Measurements from ENCODE around the gene TICAM1. TPM values are rescaled to one million over a fixed set of nuclear protein-coding genes. Genes with fewer than 3 reads are reported as not detected.

Gene TICAM1
- total and polyA plus RNA-seq, 2 of the 13 experiments (the other 11 are each of a cell fraction or from before 2014, with no cell fraction given): 0.33 to 0.95 TPM

DNA sequence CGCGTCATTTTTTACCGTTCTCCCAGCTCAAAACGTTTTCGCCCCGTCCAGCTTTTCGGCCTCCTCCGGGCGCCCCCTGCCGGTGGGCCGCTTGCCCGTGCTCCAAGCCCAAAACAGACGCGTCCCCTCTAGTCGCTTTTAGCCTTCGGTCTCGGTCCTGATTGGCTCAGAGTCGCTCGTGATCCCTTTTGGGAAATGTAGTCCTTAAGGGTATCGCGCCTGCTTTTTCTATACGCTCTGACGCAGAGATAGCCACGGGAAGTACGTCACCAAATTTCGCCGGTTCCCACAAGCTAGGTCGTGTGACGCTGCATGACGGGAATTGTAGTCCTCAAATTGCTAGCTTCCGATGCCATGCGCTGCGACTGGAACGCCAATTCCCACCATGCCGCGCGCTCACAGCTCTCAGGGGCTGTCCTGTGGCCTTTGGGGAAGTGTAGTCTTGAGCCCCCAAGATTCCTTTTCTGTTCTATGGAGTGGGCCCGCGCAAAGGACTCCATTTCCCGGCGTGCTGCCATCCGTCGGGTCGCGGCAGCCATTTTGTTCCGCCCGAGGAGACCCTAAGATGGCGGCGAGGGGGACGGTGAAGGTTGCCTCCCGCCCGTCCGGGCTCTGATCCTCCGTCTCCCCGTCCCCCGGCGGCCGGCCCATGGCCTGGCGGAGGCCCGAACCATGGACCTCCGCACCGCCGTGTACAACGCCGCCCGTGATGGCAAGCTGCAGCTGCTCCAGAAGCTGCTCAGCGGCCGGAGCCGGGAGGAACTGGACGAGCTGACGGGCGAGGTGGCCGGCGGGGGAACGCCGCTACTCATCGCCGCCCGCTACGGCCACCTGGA lies 40.1 kb downstream of the TICAM1 start, which contains the start of gene FEM1A (continued):
- TF ChIP-seq, protein P1, sequence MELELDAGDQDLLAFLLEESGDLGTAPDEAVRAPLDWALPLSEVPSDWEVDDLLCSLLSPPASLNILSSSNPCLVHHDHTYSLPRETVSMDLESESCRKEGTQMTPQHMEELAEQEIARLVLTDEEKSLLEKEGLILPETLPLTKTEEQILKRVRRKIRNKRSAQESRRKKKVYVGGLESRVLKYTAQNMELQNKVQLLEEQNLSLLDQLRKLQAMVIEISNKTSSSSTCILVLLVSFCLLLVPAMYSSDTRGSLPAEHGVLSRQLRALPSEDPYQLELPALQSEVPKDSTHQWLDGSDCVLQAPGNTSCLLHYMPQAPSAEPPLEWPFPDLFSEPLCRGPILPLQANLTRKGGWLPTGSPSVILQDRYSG (CRISPR knock-in tag; IDR thresholded peaks at IDR 0.05): no peak
- no peak for TF ChIP-seq PHF5A (CRISPR knock-in tag; IDR thresholded peaks at IDR 0.05; ENCODE audit: low read depth, unreplicated experiment)
- TF ChIP-seq ZFP1 (CRISPR knock-in tag; IDR thresholded peaks at IDR 0.05): no peak
- TF ChIP-seq SUZ12 (IDR thresholded peaks at IDR 0.05; ENCODE audit: low read depth, low read length): peak; percentile 98
- TF ChIP-seq KMT2B (CRISPR knock-in tag; IDR thresholded peaks at IDR 0.05): peak; percentile 43; the same call in 1 of the 2 replicates
- TF ChIP-seq IKZF1 (IDR thresholded peaks at IDR 0.05): no peak
- no peak for TF ChIP-seq THYN1 (CRISPR knock-in tag; IDR thresholded peaks at IDR 0.05; ENCODE audit: borderline replicate concordance, low read depth)
- no peak for TF ChIP-seq ZFYVE20 (CRISPR knock-in tag; IDR thresholded peaks at IDR 0.05; ENCODE audit: borderline replicate concordance, low read depth)
- no peak for TF ChIP-seq FOSL1 (CRISPR knock-in tag; IDR thresholded peaks at IDR 0.05; ENCODE audit: borderline replicate concordance)
- no peak for TF ChIP-seq ZNF337 (CRISPR knock-in tag; IDR thresholded peaks at IDR 0.05; ENCODE audit: borderline replicate concordance, low read depth)
- no peak for TF ChIP-seq ZSCAN20 (CRISPR knock-in tag; IDR thresholded peaks at IDR 0.05; ENCODE audit: borderline replicate concordance)
- peak; percentile 69; the same call in 1 of the 2 replicates for TF ChIP-seq ATF7-NPFF (CRISPR knock-in tag; IDR thresholded peaks at IDR 0.05; ENCODE audit: low read depth)
- TF ChIP-seq ETV5 (CRISPR knock-in tag; IDR thresholded peaks at IDR 0.05; ENCODE audit: borderline replicate concordance): no peak; the same call in 1 of the 2 replicates
- TF ChIP-seq, protein P2, sequence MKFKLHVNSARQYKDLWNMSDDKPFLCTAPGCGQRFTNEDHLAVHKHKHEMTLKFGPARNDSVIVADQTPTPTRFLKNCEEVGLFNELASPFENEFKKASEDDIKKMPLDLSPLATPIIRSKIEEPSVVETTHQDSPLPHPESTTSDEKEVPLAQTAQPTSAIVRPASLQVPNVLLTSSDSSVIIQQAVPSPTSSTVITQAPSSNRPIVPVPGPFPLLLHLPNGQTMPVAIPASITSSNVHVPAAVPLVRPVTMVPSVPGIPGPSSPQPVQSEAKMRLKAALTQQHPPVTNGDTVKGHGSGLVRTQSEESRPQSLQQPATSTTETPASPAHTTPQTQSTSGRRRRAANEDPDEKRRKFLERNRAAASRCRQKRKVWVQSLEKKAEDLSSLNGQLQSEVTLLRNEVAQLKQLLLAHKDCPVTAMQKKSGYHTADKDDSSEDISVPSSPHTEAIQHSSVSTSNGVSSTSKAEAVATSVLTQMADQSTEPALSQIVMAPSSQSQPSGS (CRISPR knock-in tag; IDR thresholded peaks at IDR 0.05): 0 out of 2 replicates have a peak, but pooled peaks have one; percentile 1
- no peak for TF ChIP-seq ZNF615 (CRISPR knock-in tag; IDR thresholded peaks at IDR 0.05; ENCODE audit: borderline replicate concordance)
- no peak for TF ChIP-seq ZNF598 (CRISPR knock-in tag; IDR thresholded peaks at IDR 0.05; ENCODE audit: borderline replicate concordance)
- TF ChIP-seq POLR2AphosphoS5 (IDR thresholded peaks at IDR 0.05; ENCODE audit: low read depth, low read length): peak; percentile 77
- no peak for TF ChIP-seq ATAD3A (CRISPR knock-in tag; IDR thresholded peaks at IDR 0.05)
- TF ChIP-seq, protein P3, sequence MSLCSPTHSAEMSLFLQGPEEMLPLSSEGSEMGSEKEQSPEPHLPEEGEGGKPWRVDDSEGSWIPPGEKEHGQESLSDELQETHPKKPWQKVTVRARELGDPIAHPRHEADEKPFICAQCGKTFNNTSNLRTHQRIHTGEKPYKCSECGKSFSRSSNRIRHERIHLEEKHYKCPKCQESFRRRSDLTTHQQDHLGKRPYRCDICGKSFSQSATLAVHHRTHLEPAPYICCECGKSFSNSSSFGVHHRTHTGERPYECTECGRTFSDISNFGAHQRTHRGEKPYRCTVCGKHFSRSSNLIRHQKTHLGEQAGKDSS (CRISPR knock-in tag; IDR thresholded peaks at IDR 0.05; ENCODE audit: borderline replicate concordance, low read depth): no peak
- TF ChIP-seq RFXANK (CRISPR knock-in tag; IDR thresholded peaks at IDR 0.05): no peak
- no peak for TF ChIP-seq RORA (CRISPR knock-in tag; IDR thresholded peaks at IDR 0.05)
- TF ChIP-seq, protein P4, sequence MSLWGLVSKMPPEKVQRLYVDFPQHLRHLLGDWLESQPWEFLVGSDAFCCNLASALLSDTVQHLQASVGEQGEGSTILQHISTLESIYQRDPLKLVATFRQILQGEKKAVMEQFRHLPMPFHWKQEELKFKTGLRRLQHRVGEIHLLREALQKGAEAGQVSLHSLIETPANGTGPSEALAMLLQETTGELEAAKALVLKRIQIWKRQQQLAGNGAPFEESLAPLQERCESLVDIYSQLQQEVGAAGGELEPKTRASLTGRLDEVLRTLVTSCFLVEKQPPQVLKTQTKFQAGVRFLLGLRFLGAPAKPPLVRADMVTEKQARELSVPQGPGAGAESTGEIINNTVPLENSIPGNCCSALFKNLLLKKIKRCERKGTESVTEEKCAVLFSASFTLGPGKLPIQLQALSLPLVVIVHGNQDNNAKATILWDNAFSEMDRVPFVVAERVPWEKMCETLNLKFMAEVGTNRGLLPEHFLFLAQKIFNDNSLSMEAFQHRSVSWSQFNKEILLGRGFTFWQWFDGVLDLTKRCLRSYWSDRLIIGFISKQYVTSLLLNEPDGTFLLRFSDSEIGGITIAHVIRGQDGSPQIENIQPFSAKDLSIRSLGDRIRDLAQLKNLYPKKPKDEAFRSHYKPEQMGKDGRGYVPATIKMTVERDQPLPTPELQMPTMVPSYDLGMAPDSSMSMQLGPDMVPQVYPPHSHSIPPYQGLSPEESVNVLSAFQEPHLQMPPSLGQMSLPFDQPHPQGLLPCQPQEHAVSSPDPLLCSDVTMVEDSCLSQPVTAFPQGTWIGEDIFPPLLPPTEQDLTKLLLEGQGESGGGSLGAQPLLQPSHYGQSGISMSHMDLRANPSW (CRISPR knock-in tag; IDR thresholded peaks at IDR 0.05; ENCODE audit: borderline replicate concordance): no peak; the same call in 1 of the 2 replicates
- TF ChIP-seq ZBTB7A (CRISPR knock-in tag; IDR thresholded peaks at IDR 0.05): no peak

All from HepG2 (cell line).